ENCODE data around the gene KIAA0825.
A peak's percentile ranks its signal among the peaks of the same experiment; 100 is the strongest.

The KIAA0825 gene

GRCh38 chr5:94168151-94168550 lies 450.3 kb downstream of the KIAA0825 start:
- DNase-seq = no peak
- no peak overlapping the region for H2AFZ ChIP-seq (ENCODE audit: low read depth, low read length)
- no peaks in the 10 kb centered on the region for H3K79me2 ChIP-seq (ENCODE audit: insufficient read depth, low read length)
- no peaks in the 10 kb centered on the region for H3K27me3 ChIP-seq (ENCODE audit: insufficient read depth, low read length, poor library complexity)
- no peaks in the 10 kb centered on the region for H4K20me1 ChIP-seq (ENCODE audit: insufficient read depth, low read length)
- no peaks in the 10 kb centered on the region for H3K4me1 ChIP-seq (ENCODE audit: insufficient read depth, low read length)
- ATAC-seq (ENCODE audit: insufficient read depth, low read depth) = no peak
- TF ChIP-seq, protein P1, sequence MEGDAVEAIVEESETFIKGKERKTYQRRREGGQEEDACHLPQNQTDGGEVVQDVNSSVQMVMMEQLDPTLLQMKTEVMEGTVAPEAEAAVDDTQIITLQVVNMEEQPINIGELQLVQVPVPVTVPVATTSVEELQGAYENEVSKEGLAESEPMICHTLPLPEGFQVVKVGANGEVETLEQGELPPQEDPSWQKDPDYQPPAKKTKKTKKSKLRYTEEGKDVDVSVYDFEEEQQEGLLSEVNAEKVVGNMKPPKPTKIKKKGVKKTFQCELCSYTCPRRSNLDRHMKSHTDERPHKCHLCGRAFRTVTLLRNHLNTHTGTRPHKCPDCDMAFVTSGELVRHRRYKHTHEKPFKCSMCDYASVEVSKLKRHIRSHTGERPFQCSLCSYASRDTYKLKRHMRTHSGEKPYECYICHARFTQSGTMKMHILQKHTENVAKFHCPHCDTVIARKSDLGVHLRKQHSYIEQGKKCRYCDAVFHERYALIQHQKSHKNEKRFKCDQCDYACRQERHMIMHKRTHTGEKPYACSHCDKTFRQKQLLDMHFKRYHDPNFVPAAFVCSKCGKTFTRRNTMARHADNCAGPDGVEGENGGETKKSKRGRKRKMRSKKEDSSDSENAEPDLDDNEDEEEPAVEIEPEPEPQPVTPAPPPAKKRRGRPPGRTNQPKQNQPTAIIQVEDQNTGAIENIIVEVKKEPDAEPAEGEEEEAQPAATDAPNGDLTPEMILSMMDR (IDR thresholded peaks at IDR 0.05; ENCODE audit: borderline replicate concordance, extremely low read depth, low read length, poor library complexity, severe bottlenecking) = no peak
- TF ChIP-seq EZH2 (IDR thresholded peaks at IDR 0.05; ENCODE audit: borderline replicate concordance, low read depth, low read length, severe bottlenecking) = no peak
- no peaks in the 10 kb centered on the region for H3K9me3 ChIP-seq (ENCODE audit: insufficient read depth, low read length, severe bottlenecking)
- no peak overlapping the region for H3K4me2 ChIP-seq (ENCODE audit: insufficient read depth, low read length)
- H3K4me3 ChIP-seq (ENCODE audit: low read depth in 1 of 2, low read length in 2 of 2) = no peak overlapping the region
- H3K36me3 ChIP-seq (ENCODE audit: insufficient read depth, low read length) = no peaks in the 10 kb centered on the region
- no peak overlapping the region for H3K9ac ChIP-seq (ENCODE audit: low read depth, low read length)
- H3K27ac ChIP-seq (ENCODE audit: low read length) = no peak overlapping the region

- no peak overlapping the region for H3K9ac ChIP-seq (ENCODE audit: low read depth, low read length)
- no peak for ATAC-seq (ENCODE audit: insufficient read depth, low read depth)
These were observed 456.6 kb downstream of the KIAA0825 start for GRCh38 chr5:94161801-94162200.

GRCh38 chr5:94159144-94159543 lies 459.3 kb downstream of the KIAA0825 start:
- TF ChIP-seq, protein P1 (IDR thresholded peaks at IDR 0.05; ENCODE audit: borderline replicate concordance, extremely low read depth, low read length, poor library complexity, severe bottlenecking) = peak; percentile 28
- TF ChIP-seq EZH2 (IDR thresholded peaks at IDR 0.05; ENCODE audit: borderline replicate concordance, low read depth, low read length, severe bottlenecking) = no peak
- no peak overlapping the region for H2AFZ ChIP-seq (ENCODE audit: low read depth, low read length)
- H3K9ac ChIP-seq (ENCODE audit: low read depth, low read length) = no peak overlapping the region
- H3K4me2 ChIP-seq (ENCODE audit: insufficient read depth, low read length) = no peak overlapping the region
- no peaks in the 10 kb centered on the region for H3K4me1 ChIP-seq (ENCODE audit: insufficient read depth, low read length)
- no peaks in the 10 kb centered on the region for H3K79me2 ChIP-seq (ENCODE audit: insufficient read depth, low read length)
- ATAC-seq (ENCODE audit: insufficient read depth, low read depth) (no peak), DNase-seq (no peak)
- no peaks in the 10 kb centered on the region for H3K36me3 ChIP-seq (ENCODE audit: insufficient read depth, low read length)
- no peaks in the 10 kb centered on the region for H4K20me1 ChIP-seq (ENCODE audit: insufficient read depth, low read length)
- H3K9me3 ChIP-seq (ENCODE audit: insufficient read depth, low read length, severe bottlenecking) = no peaks in the 10 kb centered on the region
- H3K27me3 ChIP-seq (ENCODE audit: insufficient read depth, low read length, poor library complexity) = no peaks in the 10 kb centered on the region
- H3K27ac ChIP-seq (ENCODE audit: low read length) = no peak overlapping the region
- H3K4me3 ChIP-seq (ENCODE audit: low read depth in 1 of 2, low read length in 2 of 2) = no peak overlapping the region

More at GRCh38 chr5:94161801-94162200, 456.6 kb downstream of the KIAA0825 start:
- TF ChIP-seq EZH2 (IDR thresholded peaks at IDR 0.05; ENCODE audit: borderline replicate concordance, low read depth, low read length, severe bottlenecking) = no peak
- TF ChIP-seq, protein P1 (IDR thresholded peaks at IDR 0.05; ENCODE audit: borderline replicate concordance, extremely low read depth, low read length, poor library complexity, severe bottlenecking) = no peak
- no peak for DNase-seq
- H3K79me2 ChIP-seq (ENCODE audit: insufficient read depth, low read length) = no peaks in the 10 kb centered on the region
- H3K27me3 ChIP-seq (ENCODE audit: insufficient read depth, low read length, poor library complexity) = no peaks in the 10 kb centered on the region
- no peak overlapping the region for H2AFZ ChIP-seq (ENCODE audit: low read depth, low read length)
- H3K9me3 ChIP-seq (ENCODE audit: insufficient read depth, low read length, severe bottlenecking) = no peaks in the 10 kb centered on the region
- H3K4me1 ChIP-seq (ENCODE audit: insufficient read depth, low read length) = no peaks in the 10 kb centered on the region
- H3K27ac ChIP-seq (ENCODE audit: low read length) = no peak overlapping the region
- H3K4me2 ChIP-seq (ENCODE audit: insufficient read depth, low read length) = no peak overlapping the region
- no peaks in the 10 kb centered on the region for H3K36me3 ChIP-seq (ENCODE audit: insufficient read depth, low read length)
- no peaks in the 10 kb centered on the region for H4K20me1 ChIP-seq (ENCODE audit: insufficient read depth, low read length)
- H3K4me3 ChIP-seq (ENCODE audit: low read depth in 1 of 2, low read length in 2 of 2) = no peak overlapping the region
